Parathyroid adenoma (tissue), 2 donors: Measurements from ENCODE around the gene KLHL29.

Experiments used
- H2AFZ ChIP-seq: fragments of 300-600 bp; sonication (generic); one replicate; pipeline ENCODE4 v1.7.0; 2017; ENCODE audit warnings: antibody characterized with exemption, mild to moderate bottlenecking
- H3K27ac ChIP-seq: fragments of 300-600 bp; sonication (generic); one replicate; pipeline ENCODE4 v1.7.0; 2017
- H3K27me3 ChIP-seq: fragments of 300-600 bp; sonication (generic); one replicate; pipeline ENCODE4 v1.7.0; 2017; ENCODE audit warnings: low read length; ENCODE audit not compliant: control insufficient read depth, insufficient read depth
- H3K36me3 ChIP-seq: fragments of 300-600 bp; sonication (generic); one replicate; pipeline ENCODE4 v1.7.0; 2017; ENCODE audit warnings: low read length; ENCODE audit not compliant: control insufficient read depth, insufficient read depth
- H3K4me1 ChIP-seq: fragments of 300-600 bp; sonication (generic); one replicate; pipeline ENCODE4 v1.7.0; 2017; ENCODE audit warnings: control low read depth
- H3K4me2 ChIP-seq: fragments of 300-600 bp; sonication (generic); one replicate; pipeline ENCODE4 v1.7.0; 2017; ENCODE audit warnings: low read length
- H3K4me3 ChIP-seq: fragments of 300-600 bp; sonication (generic); one replicate; pipeline ENCODE4 v1.7.0; 2017; ENCODE audit warnings: low read depth, low read length
- H3K79me2 ChIP-seq: fragments of 300-600 bp; sonication (generic); one replicate; pipeline ENCODE4 v1.7.0; 2017; ENCODE audit warnings: control low read depth
- H3K9ac ChIP-seq: fragments of 300-600 bp; sonication (generic); one replicate; pipeline ENCODE4 v1.7.0; 2017; ENCODE audit warnings: mild to moderate bottlenecking
- H3K9me3 ChIP-seq: fragments of 300-600 bp; sonication (generic); one replicate; pipeline ENCODE4 v1.7.0; 2017; ENCODE audit warnings: low read length; ENCODE audit not compliant: control insufficient read depth
- CTCF ChIP-seq: fragments of 300-600 bp; sonication (generic); IDR thresholded peaks from one replicate; pipeline ENCODE4 v1.7.0; 2017; ENCODE audit warnings: antibody characterized with exemption, mild to moderate bottlenecking
- donor health status: primary hyperparathyroidism.

Gene KLHL29

GRCh38 chr2:23694058-23695045 lies 309.4 kb downstream of the KLHL29 start:
- no peaks in the 10 kb centered on the region for H3K4me1 ChIP-seq
- no peaks in the 10 kb centered on the region for H3K27me3 ChIP-seq
- H3K9me3 ChIP-seq, result no peaks in the 10 kb centered on the region
- no peak for TF ChIP-seq CTCF
- no peak overlapping the region for H3K4me3 ChIP-seq
- no peak overlapping the region for H3K27ac ChIP-seq
- no peak overlapping the region for H3K4me2 ChIP-seq
- no peak overlapping the region for H3K9ac ChIP-seq
- H3K36me3 ChIP-seq, result no peaks in the 10 kb centered on the region
- no peak overlapping the region for H2AFZ ChIP-seq
- H3K79me2 ChIP-seq, result no peaks in the 10 kb centered on the region

GRCh38 chr2:23695214-23695889 lies 310.4 kb downstream of the KLHL29 start:
- Histone ChIP-seq H2AFZ (no peak overlapping the region), H3K36me3 (no peaks in the 10 kb centered on the region), H3K4me1 (no peaks in the 10 kb centered on the region), H3K27ac (no peak overlapping the region), H3K4me3 (no peak overlapping the region), H3K9me3 (no peaks in the 10 kb centered on the region), H3K79me2 (no peaks in the 10 kb centered on the region), H3K4me2 (no peak overlapping the region), H3K9ac (no peak overlapping the region), H3K27me3 (no peaks in the 10 kb centered on the region)
- no peak for TF ChIP-seq CTCF

GRCh38 chr2:23695890-23696751 lies 311.1 kb downstream of the KLHL29 start:
- Histone ChIP-seq H3K27ac (no peak overlapping the region), H3K27me3 (no peaks in the 10 kb centered on the region), H3K4me1 (no peaks in the 10 kb centered on the region), H3K36me3 (no peaks in the 10 kb centered on the region), H3K9ac (no peak overlapping the region), H3K9me3 (no peaks in the 10 kb centered on the region), H2AFZ (no peak overlapping the region), H3K4me2 (no peak overlapping the region), H3K4me3 (no peak overlapping the region), H3K79me2 (no peaks in the 10 kb centered on the region)
- no peak for TF ChIP-seq CTCF

- no peaks in the 10 kb centered on the region for H3K4me1 ChIP-seq
- H3K27me3 ChIP-seq, result no peaks in the 10 kb centered on the region
- no peaks in the 10 kb centered on the region for H3K79me2 ChIP-seq
- H3K9ac ChIP-seq, result no peak overlapping the region
- TF ChIP-seq CTCF, result no peak
- H2AFZ ChIP-seq, result no peak overlapping the region
- no peak overlapping the region for H3K4me3 ChIP-seq
- H3K36me3 ChIP-seq, result no peaks in the 10 kb centered on the region
- no peaks in the 10 kb centered on the region for H3K9me3 ChIP-seq
- H3K4me2 ChIP-seq, result no peak overlapping the region
- no peak overlapping the region for H3K27ac ChIP-seq
Measured at GRCh38 chr2:23696752-23697045, 311.7 kb downstream of the KLHL29 start.
